Stimulated activated CD8-positive, alpha-beta memory T cell treated with anti-CD3 and anti-CD28 coated beads, Interleukin-7, amount 100 ng/mL, for 24 hours (primary cell): ENCODE results near the gene FZR1.
"Not testable (repeated sequence)": the region's sequence is repeated elsewhere in the genome, so short reads cannot be mapped to it uniquely, and the experiment has no call there.

ENCODE experiments used
- DNase-seq: peaks from one replicate; pipeline ENCODE4 v3.0.0-alpha.2; 2020; ENCODE audit warnings: low read depth

FZR1 gene

DNA sequence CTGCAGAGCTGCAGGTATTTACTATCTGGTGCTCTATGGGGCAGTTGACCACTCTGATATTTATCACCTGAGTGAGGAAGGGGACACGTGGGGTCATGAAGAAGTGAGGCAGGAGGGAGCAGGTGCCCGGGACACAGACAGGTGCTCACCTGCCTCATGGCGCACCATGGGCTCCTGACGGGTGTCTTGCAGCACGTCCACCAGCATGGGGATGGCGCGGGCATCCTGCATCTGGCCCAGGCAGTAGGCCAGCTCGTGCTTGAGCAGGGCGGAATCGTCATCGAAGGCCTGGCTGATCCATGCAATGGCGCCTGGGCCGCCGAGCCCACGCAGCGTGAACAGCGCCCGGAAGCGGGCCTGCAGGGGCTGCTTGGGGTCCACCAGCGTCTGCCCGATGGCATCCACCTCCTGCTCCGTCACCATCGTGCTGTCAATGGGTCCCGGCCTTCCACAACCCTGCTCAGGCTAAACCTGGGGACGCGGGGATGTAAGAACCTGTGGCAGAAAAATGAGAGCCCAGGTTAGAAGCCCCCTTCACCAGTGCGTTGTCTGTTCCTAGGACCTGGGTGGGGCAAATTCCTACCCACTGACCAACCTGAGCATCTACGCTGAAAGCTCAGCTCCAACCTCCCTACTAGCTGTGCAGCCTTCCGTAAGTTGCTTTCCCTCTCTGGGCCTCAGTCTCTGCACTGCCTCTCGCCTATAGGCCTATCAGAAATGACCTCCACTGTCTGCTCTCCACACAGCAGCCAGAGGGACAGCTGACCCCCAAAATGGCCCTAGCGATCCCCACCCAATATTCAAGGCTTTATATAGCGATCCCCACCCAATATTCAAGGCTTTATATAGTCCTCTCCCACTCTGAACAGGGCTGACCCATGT is 9.5 kb upstream of the FZR1 start:
- DNase-seq, result no peak

- no peak for DNase-seq
Observed at GRCh38 chr19:3497757-3498520, 8.2 kb upstream of the FZR1 start.

- no peak for DNase-seq
Observed at GRCh38 chr19:3499738-3500428, 6.2 kb upstream of the FZR1 start.

DNA sequence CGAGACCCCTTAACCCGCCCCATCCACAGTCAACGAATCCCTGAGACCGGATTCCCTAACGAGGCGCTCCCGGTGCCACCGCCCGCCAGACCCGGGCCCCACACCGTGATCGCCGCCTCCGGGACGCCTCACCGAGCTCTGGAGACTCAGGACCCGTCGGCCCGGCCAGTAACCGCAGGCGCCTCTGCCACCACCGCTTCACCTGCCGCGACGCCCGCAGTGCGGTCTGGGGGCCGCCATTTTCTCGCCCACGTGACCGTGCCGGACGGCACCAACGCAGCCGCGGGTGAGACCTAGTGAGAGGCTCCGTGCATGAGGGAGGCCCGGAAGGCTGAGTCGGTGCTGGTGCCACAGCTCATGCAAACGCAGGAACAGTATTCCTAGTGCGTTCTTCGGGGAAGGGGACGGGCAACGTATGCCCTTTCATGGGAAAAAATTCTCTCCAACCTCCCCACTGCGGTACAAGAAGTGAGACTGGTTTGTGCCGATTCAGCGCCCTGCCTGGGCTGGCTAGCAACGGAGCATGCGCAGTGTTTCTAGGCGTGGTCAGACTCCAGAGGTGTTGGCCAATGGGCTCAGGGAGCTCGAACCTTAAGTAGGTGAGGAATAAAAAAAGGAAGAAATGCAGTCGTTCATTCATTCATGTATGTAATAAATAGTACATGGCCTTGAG is 5.5 kb upstream of the FZR1 start, which contains the start of gene DOHH:
TSS of gene DOHH (minus strand) at position 246 of the 673 bp plus-strand sequence. CDS start 3,860 bp downstream, outside the sequence.
- DNase-seq, result peak; percentile 96

GRCh38 chr19:3501780-3502179 is 4.3 kb upstream of the FZR1 start:
- no peak for DNase-seq

DNA sequence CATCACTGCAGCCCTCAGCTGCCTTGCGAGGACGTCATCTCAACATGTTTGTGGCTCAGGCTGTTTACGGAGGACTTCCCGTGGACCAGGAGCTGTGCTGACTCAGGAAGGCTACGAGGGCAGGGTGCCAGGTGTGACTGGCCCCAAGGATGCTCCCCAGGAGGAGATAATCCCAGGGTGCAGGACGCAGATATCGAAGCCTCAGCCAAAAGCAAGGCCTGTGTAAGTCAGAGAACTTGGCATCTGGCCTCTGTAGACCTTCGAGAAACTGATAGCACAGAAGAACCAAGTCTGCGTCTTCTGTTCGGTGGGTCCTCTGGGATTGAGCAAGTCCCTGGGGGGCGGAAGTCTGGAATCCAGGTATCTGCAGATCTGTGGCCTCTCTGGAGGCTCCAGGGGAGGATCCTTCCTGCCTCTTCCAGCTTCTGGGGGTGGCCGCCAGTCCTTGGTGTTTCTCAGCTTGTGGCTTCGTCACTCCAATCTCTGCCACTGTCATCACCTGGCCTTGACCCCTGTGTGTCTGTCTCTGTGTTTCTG is 3.0 kb upstream of the FZR1 start:
- no peak for DNase-seq

- no peak for DNase-seq
Observed at GRCh38 chr19:3504735-3505134, 1.4 kb upstream of the FZR1 start.

DNA sequence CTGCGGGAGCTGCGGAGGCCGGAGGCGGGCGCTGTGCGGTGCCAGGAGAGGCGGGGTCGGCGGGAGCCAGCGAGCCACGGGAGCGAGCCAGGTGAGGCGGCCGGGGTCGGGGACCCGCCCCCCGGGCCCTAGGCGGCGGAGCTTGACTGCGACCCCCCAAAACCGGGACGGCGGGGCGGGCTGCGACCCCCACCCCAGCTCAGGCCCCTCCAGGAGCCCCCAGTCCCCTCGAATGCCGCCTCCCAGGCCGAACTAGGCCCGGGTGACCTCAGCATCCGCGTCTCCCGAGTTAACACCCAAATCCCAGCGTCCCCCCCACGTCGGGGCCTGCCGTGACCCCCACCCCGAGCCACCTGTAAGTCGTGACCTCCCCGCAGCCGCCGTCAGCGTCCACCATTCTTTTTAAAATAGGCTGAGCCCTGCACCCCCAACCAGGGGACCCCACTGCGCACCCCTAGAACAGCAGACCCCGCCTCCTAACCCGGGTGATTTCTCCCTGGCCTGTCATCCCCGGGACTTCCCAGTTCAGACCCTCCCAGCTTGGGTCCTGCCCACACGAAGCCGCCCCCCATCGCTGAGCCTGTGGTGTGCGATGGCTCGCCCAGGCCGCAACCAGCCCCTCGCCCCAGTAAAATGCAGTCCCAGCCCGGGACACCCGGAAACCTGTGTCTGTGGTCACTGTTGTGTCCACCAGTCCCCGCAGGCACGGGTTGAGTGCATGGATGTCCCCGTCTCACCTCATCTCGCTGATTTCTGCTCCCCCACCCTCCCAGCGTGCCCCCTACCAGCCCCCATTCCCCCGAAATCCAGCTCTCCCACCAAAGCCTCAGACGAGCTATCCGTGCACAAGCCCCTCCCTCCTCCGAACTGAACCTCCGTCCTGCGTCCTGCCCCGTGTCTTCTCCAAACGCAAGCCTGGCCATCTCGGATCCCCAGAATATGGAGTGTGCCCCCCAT is 551 bp downstream of the FZR1 start:
- no peak for DNase-seq

GRCh38 chr19:3507371-3508120 is 1.4 kb downstream of the FZR1 start:
- no peak for DNase-seq

- not testable (repeated sequence) for DNase-seq
Observed at GRCh38 chr19:3508121-3508661, 2.1 kb downstream of the FZR1 start.

DNA sequence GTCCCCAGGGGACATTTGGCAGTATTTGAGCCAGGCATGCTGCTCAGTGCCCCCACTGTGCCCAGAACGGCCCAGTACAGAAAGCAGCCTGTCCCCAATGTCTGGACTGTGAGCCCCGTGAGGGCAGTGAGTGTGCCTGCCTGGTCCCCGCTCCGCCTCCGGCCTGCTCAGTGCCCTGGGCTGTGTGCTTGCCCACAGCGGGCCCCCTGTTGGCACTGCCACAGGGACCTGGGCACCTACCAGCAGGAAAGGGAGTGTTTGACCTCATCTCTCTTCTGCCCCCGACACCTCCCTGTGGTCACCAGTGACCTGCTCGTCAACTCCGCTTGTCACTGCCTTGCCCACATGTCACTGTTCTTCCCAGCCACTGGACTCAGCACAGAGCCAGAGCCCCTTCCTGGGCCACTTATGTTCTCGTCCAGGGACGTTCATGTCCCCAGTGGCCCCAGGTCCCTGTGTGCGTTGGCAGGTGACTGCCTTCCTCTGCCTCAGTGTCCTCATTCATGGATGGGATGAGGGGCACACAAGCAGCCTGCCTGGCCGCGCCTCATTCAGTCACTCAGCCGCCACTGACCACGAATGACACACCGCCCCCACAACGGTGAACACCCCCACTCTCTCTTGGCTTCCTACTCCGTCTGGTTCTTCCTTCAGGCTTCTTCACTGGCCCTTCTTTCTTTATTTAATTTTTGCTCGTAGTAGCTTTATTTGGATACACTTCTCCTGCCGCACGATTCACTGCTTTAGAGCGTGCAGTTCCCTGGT is 2.8 kb downstream of the FZR1 start:
- no peak for DNase-seq

GRCh38 chr19:3509566-3509989 is 3.5 kb downstream of the FZR1 start:
- no peak for DNase-seq

DNA sequence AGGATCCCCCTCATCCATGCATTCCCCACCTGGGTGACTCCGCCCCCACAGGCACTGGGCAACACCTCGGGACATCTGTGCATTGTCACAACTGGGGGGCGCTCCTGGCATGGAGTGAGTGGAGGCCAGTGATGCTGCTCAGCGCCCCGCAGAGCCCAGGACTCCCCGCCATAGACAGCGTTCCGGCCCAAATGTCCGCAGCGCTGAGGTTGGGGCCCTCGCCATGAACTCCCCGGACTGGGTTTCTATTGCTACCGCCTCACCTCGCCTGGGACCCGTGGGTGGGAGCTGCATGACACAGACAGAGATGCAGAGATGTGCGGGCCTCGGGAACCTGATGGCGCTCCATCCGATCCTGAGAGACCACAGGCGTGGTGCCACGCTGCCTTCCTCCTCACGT is 4.6 kb downstream of the FZR1 start:
- no peak for DNase-seq

DNA sequence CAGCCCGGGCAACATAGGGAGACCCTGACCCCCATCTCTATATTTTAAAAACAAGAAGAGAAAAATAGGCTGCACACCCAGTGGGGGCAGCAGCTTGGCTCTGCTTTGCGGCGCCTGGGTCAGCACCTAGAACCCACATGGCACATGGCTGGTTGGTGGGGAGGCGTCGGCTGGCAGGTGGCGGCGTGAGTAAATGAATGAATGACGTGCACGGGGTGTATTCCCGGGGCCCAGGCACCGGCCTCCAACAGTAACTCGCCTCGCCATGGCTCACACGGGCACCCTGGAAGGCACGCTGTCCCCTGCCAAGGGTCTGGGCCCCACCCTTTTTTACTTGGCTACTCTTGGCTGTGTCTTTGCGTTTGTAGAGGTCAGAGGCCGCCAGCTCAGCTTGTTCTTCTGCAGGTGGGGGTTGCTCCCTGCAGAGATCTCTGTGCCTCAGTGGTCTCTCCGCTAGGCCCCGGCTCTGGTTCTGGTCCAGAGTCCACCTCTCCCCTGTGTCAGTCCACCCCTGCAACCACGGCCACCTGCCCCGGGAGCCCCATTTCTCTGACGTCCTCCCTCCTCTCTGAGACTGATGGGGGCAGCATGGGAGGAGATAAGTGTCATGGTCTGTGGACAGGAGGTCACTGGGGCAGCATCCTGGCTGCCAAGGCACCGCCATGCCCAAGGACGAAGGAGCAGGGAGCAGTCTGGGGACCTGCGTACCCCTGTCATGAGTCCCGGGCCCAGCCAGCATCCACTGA is 5.6 kb downstream of the FZR1 start:
- DNase-seq, result no peak

- no peak for DNase-seq
Observed at GRCh38 chr19:3512562-3513228, 6.6 kb downstream of the FZR1 start.

GRCh38 chr19:3513229-3514140 is 7.4 kb downstream of the FZR1 start:
- DNase-seq, result no peak
